GM12864 (cell line): ENCODE measurements around the gene PSMB7.

Experiments used
- DNase-seq: peaks from one replicate; pipeline ENCODE4 v3.0.0-alpha.2; 2011; ENCODE audit warnings: low read depth
- H3K4me3 ChIP-seq: 2 replicates; pipeline ENCODE4 v1.5.1; 2011; ENCODE audit warnings: mild to moderate bottlenecking, low read depth, low read length, control low read depth
- CTCF ChIP-seq: IDR thresholded peaks from 2 replicates; pipeline ENCODE4 v1.5.1; 2011; ENCODE audit warnings: low read depth, mild to moderate bottlenecking, moderate library complexity, low read length, control low read depth, inconsistent platforms; ENCODE audit errors: missing control alignments

The PSMB7 gene

GRCh38 chr9:124339603-124340146 is 75.6 kb downstream of the PSMB7 start:
- TF ChIP-seq CTCF: no peak
- H3K4me3 ChIP-seq: no peak overlapping the region
- no peak for DNase-seq

GRCh38 chr9:124337562-124337961 is 77.7 kb downstream of the PSMB7 start:
- no peak for TF ChIP-seq CTCF
- DNase-seq: no peak
- no peak overlapping the region for H3K4me3 ChIP-seq

- H3K4me3 ChIP-seq: no peak overlapping the region
- no peak for TF ChIP-seq CTCF
- no peak for DNase-seq
These were observed 79.9 kb downstream of the PSMB7 start for GRCh38 chr9:124335320-124335707.

GRCh38 chr9:124334568-124335319 is 80.5 kb downstream of the PSMB7 start:
- no peak overlapping the region for H3K4me3 ChIP-seq
- DNase-seq: no peak
- TF ChIP-seq CTCF: no peak

- DNase-seq: no peak
- H3K4me3 ChIP-seq: no peak overlapping the region
- TF ChIP-seq CTCF: no peak
These were observed 82.1 kb downstream of the PSMB7 start for GRCh38 chr9:124333203-124333579.

- DNase-seq: no peak
- TF ChIP-seq CTCF: no peak
- no peak overlapping the region for H3K4me3 ChIP-seq
These were observed 82.7 kb downstream of the PSMB7 start for GRCh38 chr9:124332361-124333202.
